Choroid plexus epithelial cell (primary cell): ENCODE results near the gene PAX5.

Experiments
- DNase-seq: peaks from one replicate; pipeline ENCODE4 v3.0.0-alpha.2; 2010; ENCODE audit warnings: low read depth
- H3K4me3 ChIP-seq: 2 replicates; pipeline ENCODE4 v1.5.1; 2011; ENCODE audit warnings: low read depth, mild to moderate bottlenecking, control low read depth, low read length, moderate library complexity
- CTCF ChIP-seq: conservative IDR thresholded peaks from 2 replicates; pipeline ENCODE4 v1.5.1; 2011; ENCODE audit warnings: low read depth, mild to moderate bottlenecking, control low read depth, inconsistent platforms, low read length, moderate library complexity

The PAX5 gene

DNA sequence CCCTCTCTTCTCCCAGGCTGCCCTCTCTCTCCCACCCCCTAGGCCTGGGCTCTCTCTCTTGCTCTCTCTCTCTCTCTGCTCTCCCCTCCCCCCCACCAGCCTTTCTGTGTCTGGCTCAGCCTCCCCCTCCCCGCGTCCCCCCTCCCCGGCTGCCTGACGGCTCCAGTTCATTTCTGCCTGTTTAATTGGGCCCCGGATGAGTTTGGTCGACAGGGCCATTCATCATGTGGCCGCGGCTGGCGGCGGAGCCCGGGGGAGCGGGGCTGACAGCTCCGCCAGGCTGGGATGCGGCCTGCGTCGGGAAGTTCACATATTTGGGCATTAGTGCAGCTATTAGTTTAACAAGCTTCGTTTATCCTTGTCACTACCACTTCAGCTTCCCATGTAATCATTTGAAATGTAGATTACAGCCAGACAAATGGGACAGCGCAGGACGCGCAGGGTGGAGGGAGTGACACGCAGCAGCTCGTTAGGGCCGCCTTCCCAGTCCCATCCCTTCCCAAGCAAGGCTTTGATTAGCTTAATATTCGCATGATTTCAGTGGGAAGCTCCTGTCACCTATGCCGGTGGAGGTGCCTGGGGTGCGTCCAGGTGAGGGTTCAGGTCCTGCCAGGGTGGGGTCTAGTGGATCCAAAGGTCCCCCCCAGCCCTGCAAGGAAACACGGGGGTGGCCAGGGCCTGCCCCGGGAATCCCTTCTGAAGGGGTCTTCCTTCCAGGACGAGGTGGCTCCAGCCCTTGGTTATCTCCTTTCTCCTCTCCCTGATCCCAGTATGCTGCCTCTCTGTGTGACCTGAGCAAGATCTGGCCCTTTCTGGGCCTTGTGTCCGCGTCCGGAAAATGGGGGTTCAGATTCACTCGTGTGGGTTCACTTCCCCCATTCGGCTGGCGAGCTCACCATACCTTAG, 214.8 kb downstream of the PAX5 start:
- no peak overlapping the region for H3K4me3 ChIP-seq
- DNase-seq: no peak
- TF ChIP-seq CTCF: no peak

GRCh38 chr9:36818242-36818938, 215.7 kb downstream of the PAX5 start:
- no peak for TF ChIP-seq CTCF
- H3K4me3 ChIP-seq: no peak overlapping the region
- DNase-seq: no peak

- no peak for DNase-seq
- H3K4me3 ChIP-seq: no peak overlapping the region
- TF ChIP-seq CTCF: no peak
Measured at GRCh38 chr9:36817160-36817834, 216.8 kb downstream of the PAX5 start.

DNA sequence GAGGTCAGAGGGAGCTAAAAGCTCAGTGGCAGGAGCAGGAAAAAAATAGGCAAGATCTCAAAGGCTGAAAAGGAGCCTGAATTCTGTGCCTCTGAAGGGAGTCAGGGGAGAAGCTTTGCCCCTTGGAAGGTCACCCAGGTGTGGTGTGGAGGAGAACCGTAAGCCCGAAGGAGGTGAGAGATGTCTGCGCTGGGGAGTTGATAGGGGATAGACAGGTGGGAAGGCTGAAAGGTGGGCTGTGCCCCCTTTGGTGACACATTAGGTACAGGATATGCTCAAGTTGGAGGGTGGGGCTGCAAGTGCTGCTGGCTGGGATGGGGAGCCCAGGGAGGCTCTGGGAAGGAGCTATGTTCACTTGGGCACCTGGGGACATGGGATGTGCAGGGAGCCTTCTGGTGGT, 217.7 kb downstream of the PAX5 start:
- no peak for TF ChIP-seq CTCF
- DNase-seq: no peak
- H3K4me3 ChIP-seq: no peak overlapping the region

DNA sequence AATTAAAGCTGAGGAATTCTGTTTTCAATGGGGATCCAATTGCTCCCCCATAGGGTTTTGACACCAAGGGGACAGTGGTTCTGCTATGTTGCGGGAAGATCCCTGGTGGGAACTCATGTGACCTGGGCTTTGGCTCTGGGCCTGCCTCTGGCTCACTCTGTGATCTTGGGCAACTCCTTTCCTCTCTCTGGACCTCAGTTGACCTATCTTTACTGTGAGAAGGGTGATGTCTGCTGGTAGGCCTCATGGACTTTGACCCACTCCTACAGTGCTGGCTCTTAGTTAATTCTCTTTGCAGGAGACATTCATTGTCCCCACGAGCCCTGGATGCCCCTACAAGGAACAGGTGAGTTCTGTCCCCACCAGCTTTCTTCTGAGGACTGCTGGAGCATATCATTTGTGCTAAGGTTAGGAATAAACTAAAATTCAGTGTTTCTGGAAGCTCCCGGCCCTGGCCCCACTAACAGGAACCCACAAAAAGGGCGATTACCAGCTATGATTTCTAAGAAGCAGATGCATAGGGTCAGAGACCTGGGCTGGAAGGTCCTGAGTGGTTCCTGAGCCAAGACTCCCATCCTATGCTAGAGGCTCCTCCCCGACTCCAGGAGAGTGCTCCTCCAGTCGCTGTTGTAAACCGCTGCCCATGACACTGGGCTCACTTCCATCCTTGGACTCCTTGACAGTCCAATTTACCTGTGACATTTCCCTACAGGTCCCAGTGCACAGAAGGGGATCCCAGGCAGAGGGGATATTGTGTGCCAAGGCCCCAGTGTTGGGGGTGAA, 218.3 kb downstream of the PAX5 start:
- H3K4me3 ChIP-seq: no peak overlapping the region
- no peak for DNase-seq
- TF ChIP-seq CTCF: no peak

GRCh38 chr9:36815023-36815422, 219.0 kb downstream of the PAX5 start:
- no peak for TF ChIP-seq CTCF
- H3K4me3 ChIP-seq: no peak overlapping the region
- DNase-seq: no peak
